ENCODE data around the gene FBRSL1.

- TF ChIP-seq POLR2AphosphoS5 (IDR thresholded peaks at IDR 0.05; ENCODE audit: control insufficient read depth, insufficient read depth, low read depth, low read length) (no peak), FOXK2 (conservative IDR thresholded peaks at IDR 0.05 in 1 of 2, IDR thresholded peaks at IDR 0.05 in 1 of 2; ENCODE audit: low read depth in 2 of 2) (no peak), NUFIP1 (IDR thresholded peaks at IDR 0.05; ENCODE audit: partially characterized antibody) (no peak), ZNF398 (CRISPR knock-in tag; IDR thresholded peaks at IDR 0.05) (no peak), ZFX (CRISPR knock-in tag; IDR thresholded peaks at IDR 0.05) (no peak), NFE2L1 (tag; IDR thresholded peaks at IDR 0.05; ENCODE audit: borderline replicate concordance, low read depth) (no peak)
These were observed 49.2 kb downstream of the FBRSL1 start for GRCh38 chr12:132539016-132539773.
